Hepatocyte (in vitro differentiated cells): ENCODE data around the gene KCNIP3. TPM values are rescaled to one million over a fixed set of nuclear protein-coding genes. Genes with fewer than 3 reads are reported as not detected.
A peak's percentile ranks its signal among the peaks of the same experiment; 100 is the strongest.

Experiments used
- DNase-seq: peaks from one replicate; pipeline ENCODE4 v3.0.0-alpha.2; 2016; ENCODE audit warnings: low spot score
- H2AFZ ChIP-seq: fragments of 200-600 bp; sonication (generic); 2 replicates; pipeline ENCODE4 v1.6.0; 2016; ENCODE audit warnings: antibody characterized with exemption, mild to moderate bottlenecking
- H3K27ac ChIP-seq: fragments of 200-600 bp; sonication (generic); 2 replicates; pipeline ENCODE4 v1.5.1; 2016; ENCODE audit warnings: mild to moderate bottlenecking
- H3K27me3 ChIP-seq: fragments of 200-600 bp; sonication (generic); 2 replicates; pipeline ENCODE4 v1.6.1; 2016
- H3K36me3 ChIP-seq: fragments of 200-600 bp; sonication (generic); replicated peaks from 2 replicates; pipeline ENCODE4 v1.5.1; 2016; ENCODE audit warnings: low read depth; ENCODE audit not compliant: insufficient read depth
- H3K4me1 ChIP-seq: fragments of 200-600 bp; sonication (generic); 2 replicates; pipeline ENCODE4 v1.5.1; 2016; ENCODE audit warnings: mild to moderate bottlenecking, moderate library complexity; ENCODE audit not compliant: insufficient read depth
- H3K4me2 ChIP-seq: fragments of 200-600 bp; sonication (generic); 2 replicates; pipeline ENCODE4 v1.6.0; 2016
- H3K4me3 ChIP-seq: fragments of 200-600 bp; sonication (generic); 2 replicates; pipeline ENCODE4 v1.5.1; 2016; ENCODE audit warnings: mild to moderate bottlenecking
- H3K79me2 ChIP-seq: fragments of 200-600 bp; sonication (generic); 2 replicates; pipeline ENCODE4 v1.6.0; 2017; ENCODE audit warnings: mild to moderate bottlenecking
- H3K9me2 ChIP-seq: fragments of 200-600 bp; sonication (generic); replicated peaks from 2 replicates; pipeline ENCODE4 v1.6.0; 2017; ENCODE audit warnings: mild to moderate bottlenecking; ENCODE audit not compliant: insufficient read depth
- H3K9me3 ChIP-seq: fragments of 200-600 bp; sonication (generic); 2 replicates; pipeline ENCODE4 v1.5.1; 2016; ENCODE audit warnings: low read depth, mild to moderate bottlenecking
- H4K20me1 ChIP-seq: fragments of 200-600 bp; sonication (generic); 2 replicates; pipeline ENCODE4 v1.6.0; 2016; ENCODE audit warnings: mild to moderate bottlenecking; ENCODE audit not compliant: insufficient read depth, poor library complexity, severe bottlenecking
- CTCF ChIP-seq: fragments of 200-600 bp; sonication (generic); IDR thresholded peaks from 2 replicates; pipeline ENCODE4 v1.5.1; 2016; ENCODE audit warnings: antibody characterized with exemption, mild to moderate bottlenecking; ENCODE audit not compliant: poor library complexity
- EZH2 ChIP-seq: fragments of 200-600 bp; sonication (generic); IDR thresholded peaks from 2 replicates; pipeline ENCODE4 v1.6.1; 2016; ENCODE audit warnings: antibody characterized with exemption, mild to moderate bottlenecking, borderline replicate concordance
- EZH2phosphoT487 ChIP-seq: fragments of 200-600 bp; sonication (generic); IDR thresholded peaks from one replicate; pipeline ENCODE4 v1.6.1; 2018; ENCODE audit warnings: antibody characterized with exemption, mild to moderate bottlenecking, low read depth, moderate library complexity; ENCODE audit not compliant: unreplicated experiment, severe bottlenecking
- WGBS: methylation state at CpG from one replicate; pipeline ENCODE4 v1.1.6; 2016; ENCODE audit warnings: low lambda C conversion rate; ENCODE audit errors: missing lambda C conversion rate; 5-methylcytosine and 5-hydroxymethylcytosine counted together
- polyA plus RNA-seq: library from polyadenylated mRNA; unstranded; fragments of >200 nt; fragmentation: Nextera tagmentation; extraction: Ambion mirVana; gene quantifications from 2 replicates; pipeline ENCODE4 v1.2.1, GENCODE V29; 2016
- total RNA-seq: library from RNA; depleted of rRNA; stranded (reverse); fragments of >200 nt; gene quantifications from 2 replicates; pipeline ENCODE4 v1.2.3, GENCODE V29; 2014

Gene KCNIP3
- total and polyA plus RNA-seq, 2 experiments from 2014 or later: 6.1 to 6.5 TPM

- 71% methylated on average over 16 of the region's 16 CpGs for WGBS
- no peaks in the 10 kb centered on the region for H3K27me3 ChIP-seq
Measured at GRCh38 chr2:95314964-95315611, 17.9 kb downstream of the KCNIP3 start.

GRCh38 chr2:95315801-95316411 lies 18.8 kb downstream of the KCNIP3 start:
- no peak for DNase-seq
- H2AFZ ChIP-seq: no peak overlapping the region

More at GRCh38 chr2:95314964-95315611, 17.9 kb downstream of the KCNIP3 start:
- Histone ChIP-seq H3K4me1 (no peaks in the 10 kb centered on the region), H3K4me2 (no peak overlapping the region), H2AFZ (no peak overlapping the region), H3K4me3 (no peak overlapping the region), H3K79me2 (no peaks in the 10 kb centered on the region), H3K27ac (no peak overlapping the region), H3K9me2 (no peaks in the 10 kb centered on the region), H3K36me3 (no peaks in the 10 kb centered on the region), H4K20me1 (no peaks in the 10 kb centered on the region), H3K9me3 (no peaks in the 10 kb centered on the region)
- TF ChIP-seq CTCF (peak; percentile 52), EZH2 (no peak)
- peak; percentile 51 for DNase-seq

GRCh38 chr2:95316466-95317122 lies 19.4 kb downstream of the KCNIP3 start:
- Histone ChIP-seq H2AFZ (no peak overlapping the region), H3K9me2 (no peaks in the 10 kb centered on the region), H3K36me3 (no peaks in the 10 kb centered on the region), H3K9me3 (no peaks in the 10 kb centered on the region), H3K4me1 (no peaks in the 10 kb centered on the region), H3K4me2 (no peak overlapping the region), H4K20me1 (no peaks in the 10 kb centered on the region), H3K79me2 (no peaks in the 10 kb centered on the region), H3K27me3 (no peaks in the 10 kb centered on the region), H3K27ac (no peak overlapping the region), H3K4me3 (no peak overlapping the region)
- no peak for TF ChIP-seq EZH2
- TF ChIP-seq CTCF: no peak
- no peak for TF ChIP-seq EZH2phosphoT487
- WGBS: 86% methylated on average over 8 of the region's 8 CpGs
- no peak for DNase-seq

More at GRCh38 chr2:95315801-95316411, 18.8 kb downstream of the KCNIP3 start:
- no peak overlapping the region for H3K4me2 ChIP-seq
- H3K9me3 ChIP-seq: no peaks in the 10 kb centered on the region
- H3K9me2 ChIP-seq: no peaks in the 10 kb centered on the region
- H3K27me3 ChIP-seq: no peaks in the 10 kb centered on the region
- no peaks in the 10 kb centered on the region for H3K36me3 ChIP-seq
- H4K20me1 ChIP-seq: no peaks in the 10 kb centered on the region
- no peaks in the 10 kb centered on the region for H3K79me2 ChIP-seq
- no peaks in the 10 kb centered on the region for H3K4me1 ChIP-seq
- TF ChIP-seq EZH2: no peak
- no peak for TF ChIP-seq CTCF
- TF ChIP-seq EZH2phosphoT487: no peak
- no peak overlapping the region for H3K4me3 ChIP-seq
- 86% methylated on average over 19 of the region's 19 CpGs for WGBS
- H3K27ac ChIP-seq: no peak overlapping the region
